ENCODE data around the gene GALNT9. TPM values are rescaled to one million over a fixed set of nuclear protein-coding genes. Genes with fewer than 3 reads are reported as not detected.
A peak's percentile ranks its signal among the peaks of the same experiment; 100 is the strongest.

Gene GALNT9
- total and polyA plus RNA-seq, 7 donors, result 0.28 to 5.0 (median 2.8) TPM; not detected in 2

- 8 to 14% methylated on average over 53 of the region's 53 CpGs for WGBS, 2 donors
- TF ChIP-seq POLR2A (IDR thresholded peaks at IDR 0.05) (no peak), EP300 (IDR thresholded peaks at IDR 0.05) (no peak), POLR2AphosphoS5 (IDR thresholded peaks at IDR 0.05) (no peak)
- TF ChIP-seq, protein P1, sequence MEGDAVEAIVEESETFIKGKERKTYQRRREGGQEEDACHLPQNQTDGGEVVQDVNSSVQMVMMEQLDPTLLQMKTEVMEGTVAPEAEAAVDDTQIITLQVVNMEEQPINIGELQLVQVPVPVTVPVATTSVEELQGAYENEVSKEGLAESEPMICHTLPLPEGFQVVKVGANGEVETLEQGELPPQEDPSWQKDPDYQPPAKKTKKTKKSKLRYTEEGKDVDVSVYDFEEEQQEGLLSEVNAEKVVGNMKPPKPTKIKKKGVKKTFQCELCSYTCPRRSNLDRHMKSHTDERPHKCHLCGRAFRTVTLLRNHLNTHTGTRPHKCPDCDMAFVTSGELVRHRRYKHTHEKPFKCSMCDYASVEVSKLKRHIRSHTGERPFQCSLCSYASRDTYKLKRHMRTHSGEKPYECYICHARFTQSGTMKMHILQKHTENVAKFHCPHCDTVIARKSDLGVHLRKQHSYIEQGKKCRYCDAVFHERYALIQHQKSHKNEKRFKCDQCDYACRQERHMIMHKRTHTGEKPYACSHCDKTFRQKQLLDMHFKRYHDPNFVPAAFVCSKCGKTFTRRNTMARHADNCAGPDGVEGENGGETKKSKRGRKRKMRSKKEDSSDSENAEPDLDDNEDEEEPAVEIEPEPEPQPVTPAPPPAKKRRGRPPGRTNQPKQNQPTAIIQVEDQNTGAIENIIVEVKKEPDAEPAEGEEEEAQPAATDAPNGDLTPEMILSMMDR (IDR thresholded peaks at IDR 0.05), result no peak
- Histone ChIP-seq H3K4me3 (peak overlapping the region in 3 of 4 donors; percentile 8 to 31 (median 30)), H3K36me3 (no peaks in the 10 kb centered on the region), H3K9me3 (peaks cover 0 to 4% (median 1%) of the 10 kb centered on the region in 4 donors), H3K27me3 (peaks cover 22 to 68% (median 56%) of the 10 kb centered on the region in 3 donors), H3K27ac (no peak overlapping the region), H3K4me1 (peaks cover 0 to 20% (median 17%) of the 10 kb centered on the region in 4 donors)
- DNase-seq, result no peak
- intact Hi-C loops (cut with DNase I), result loop anchor here (10.0 kb wide), 2 partner anchors 51 to 69 kb away; no protein-coding TSS in a partner anchor
These were observed 123.9 kb downstream of the GALNT9 start for GRCh38 chr12:132205271-132206045.

DNA sequence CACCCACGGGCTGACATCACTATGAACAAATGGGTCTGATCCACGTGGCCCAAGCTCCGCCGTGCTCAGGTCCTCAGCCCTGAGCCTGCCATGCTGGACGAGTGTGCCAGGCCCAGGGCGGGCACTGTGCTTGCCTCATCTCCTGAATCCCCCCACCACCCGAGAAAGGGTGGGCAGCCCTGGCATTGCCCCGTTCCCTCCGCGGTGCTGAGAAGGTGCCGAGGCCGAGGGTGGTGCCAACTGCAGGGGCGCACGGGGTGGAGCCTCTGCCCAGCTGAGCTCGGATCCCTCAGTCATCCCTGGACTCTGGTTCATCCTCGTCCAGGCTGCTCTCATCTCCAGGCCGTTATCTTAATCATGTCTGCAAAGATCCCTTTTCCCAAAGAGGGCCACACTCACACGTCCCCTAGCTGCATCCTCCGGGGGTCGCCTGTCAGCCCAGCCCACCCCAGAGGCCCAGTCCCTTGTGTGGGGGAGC lies 124.6 kb downstream of the GALNT9 start:
- no peak overlapping the region for H3K27ac ChIP-seq
- H3K27me3 ChIP-seq, result peaks cover 22 to 68% (median 56%) of the 10 kb centered on the region in 3 donors
- 51 to 60% methylated on average over 20 of the region's 20 CpGs for WGBS, 2 donors
- peaks cover 0 to 4% (median 1%) of the 10 kb centered on the region in 4 donors for H3K9me3 ChIP-seq
- TF ChIP-seq, protein P1 (IDR thresholded peaks at IDR 0.05), result no peak
- TF ChIP-seq POLR2A (IDR thresholded peaks at IDR 0.05) (no peak), EP300 (IDR thresholded peaks at IDR 0.05) (no peak), POLR2AphosphoS5 (IDR thresholded peaks at IDR 0.05) (no peak)
- peaks cover 0 to 20% (median 17%) of the 10 kb centered on the region in 4 donors for H3K4me1 ChIP-seq
- H3K36me3 ChIP-seq, result no peaks in the 10 kb centered on the region
- no peak for DNase-seq
- intact Hi-C loops (cut with DNase I), result loop anchor here (10.0 kb wide), 2 partner anchors 50 to 70 kb away; no protein-coding TSS in a partner anchor
- H3K4me3 ChIP-seq, result peak overlapping the region in 2 of 4 donors; percentile 30 to 31

DNA sequence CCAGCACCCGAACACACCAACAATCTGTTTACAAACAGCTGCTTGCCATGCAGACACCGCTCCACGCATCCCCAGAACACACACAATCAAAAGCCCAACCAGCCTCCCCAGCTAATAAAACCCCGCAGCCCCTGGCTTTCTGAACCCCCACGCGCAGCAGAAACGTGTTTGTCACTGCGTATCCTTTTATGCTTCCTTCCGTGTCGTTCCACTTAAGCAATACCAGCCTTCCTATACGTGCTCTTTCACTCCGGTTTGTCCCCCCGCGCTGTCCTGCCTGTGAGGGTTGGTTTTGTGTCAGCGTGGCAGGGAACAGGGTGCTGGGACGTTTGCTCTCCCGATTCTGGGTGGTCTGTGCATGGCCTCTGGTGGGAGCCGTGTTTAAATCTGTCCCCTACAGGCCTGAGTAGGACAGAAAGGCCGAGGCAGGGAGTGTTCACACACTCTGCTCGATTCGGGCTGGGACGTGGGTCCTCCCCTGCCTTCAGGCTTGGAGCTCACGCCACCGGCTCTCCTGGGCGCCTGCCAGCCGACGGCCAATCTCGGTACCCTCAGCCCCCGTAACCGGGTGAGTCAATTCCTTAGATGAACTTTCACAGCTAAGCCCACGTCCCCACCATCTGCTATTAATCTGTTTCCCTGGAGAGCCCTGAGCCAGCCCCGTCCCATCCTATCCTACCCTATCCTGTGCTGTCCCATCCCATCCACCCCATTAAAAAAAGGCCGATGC lies 125.2 kb downstream of the GALNT9 start:
- peaks cover 22 to 68% (median 56%) of the 10 kb centered on the region in 3 donors for H3K27me3 ChIP-seq
- 63 to 69% methylated on average over 33 of the region's 33 CpGs for WGBS, 2 donors
- intact Hi-C loops (cut with DNase I), result loop anchor here (10.0 kb wide), 2 partner anchors 49 to 71 kb away; no protein-coding TSS in a partner anchor
- H3K4me1 ChIP-seq, result peaks cover 0 to 20% (median 17%) of the 10 kb centered on the region in 4 donors
- no peak overlapping the region for H3K4me3 ChIP-seq
- TF ChIP-seq EP300 (IDR thresholded peaks at IDR 0.05) (no peak), POLR2A (IDR thresholded peaks at IDR 0.05) (no peak), POLR2AphosphoS5 (IDR thresholded peaks at IDR 0.05) (no peak)
- TF ChIP-seq, protein P1 (IDR thresholded peaks at IDR 0.05), result no peak
- H3K9me3 ChIP-seq, result peaks cover 0 to 4% (median 1%) of the 10 kb centered on the region in 4 donors
- H3K27ac ChIP-seq, result no peak overlapping the region
- no peaks in the 10 kb centered on the region for H3K36me3 ChIP-seq
- DNase-seq, result no peak

- TF ChIP-seq, protein P1 (IDR thresholded peaks at IDR 0.05), result no peak
- no peak for TF ChIP-seq POLR2AphosphoS5 (IDR thresholded peaks at IDR 0.05)
- TF ChIP-seq POLR2A (IDR thresholded peaks at IDR 0.05), result no peak
- no peak for TF ChIP-seq EP300 (IDR thresholded peaks at IDR 0.05)
- peaks cover 22 to 66% (median 51%) of the 10 kb centered on the region in 3 donors for H3K27me3 ChIP-seq
- H3K9me3 ChIP-seq, result no peaks in the 10 kb centered on the region
- no peak overlapping the region for H3K4me3 ChIP-seq
- H3K4me1 ChIP-seq, result peaks cover 0 to 20% (median 17%) of the 10 kb centered on the region in 4 donors
- no peaks in the 10 kb centered on the region for H3K36me3 ChIP-seq
- DNase-seq, result no peak
- intact Hi-C loops (cut with DNase I), result loop anchor here (10.0 kb wide), 2 partner anchors 48 to 72 kb away; no protein-coding TSS in a partner anchor
- WGBS, 2 donors, result 78 to 84% methylated on average over 42 of the region's 42 CpGs
- H3K27ac ChIP-seq, result no peak overlapping the region
These were observed 126.3 kb downstream of the GALNT9 start for GRCh38 chr12:132202929-132203721.

Measured in sigmoid colon (tissue), 7 donors.